ENCODE data around the gene PCSK4. TPM values are rescaled to one million over a fixed set of nuclear protein-coding genes. Genes with fewer than 3 reads are reported as not detected.
A peak's percentile ranks its signal among the peaks of the same experiment; 100 is the strongest.

PCSK4 gene
- total RNA-seq, 1 donor from 2014 or later, result 8.4 TPM

DNA sequence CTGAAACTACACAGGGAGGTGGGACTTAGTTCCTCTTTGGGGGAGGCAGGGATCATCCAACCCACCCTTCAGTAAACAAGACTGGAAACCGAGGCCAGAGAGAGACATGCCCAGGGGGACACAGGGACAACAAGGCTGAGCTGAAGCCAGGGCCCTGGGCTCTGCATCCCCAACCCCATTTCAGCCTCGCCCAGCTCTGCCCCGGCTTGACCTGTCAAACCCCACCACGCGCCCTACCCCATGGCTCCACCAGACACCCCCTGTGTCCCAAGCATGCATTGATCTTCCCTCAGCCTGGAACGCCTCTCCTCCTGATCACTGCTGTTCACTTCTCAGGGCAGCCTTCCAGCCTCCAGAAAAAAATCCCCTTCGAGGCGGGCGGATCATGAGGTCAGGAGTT, 42.2 kb downstream of the PCSK4 start:
- TF ChIP-seq, protein P1, sequence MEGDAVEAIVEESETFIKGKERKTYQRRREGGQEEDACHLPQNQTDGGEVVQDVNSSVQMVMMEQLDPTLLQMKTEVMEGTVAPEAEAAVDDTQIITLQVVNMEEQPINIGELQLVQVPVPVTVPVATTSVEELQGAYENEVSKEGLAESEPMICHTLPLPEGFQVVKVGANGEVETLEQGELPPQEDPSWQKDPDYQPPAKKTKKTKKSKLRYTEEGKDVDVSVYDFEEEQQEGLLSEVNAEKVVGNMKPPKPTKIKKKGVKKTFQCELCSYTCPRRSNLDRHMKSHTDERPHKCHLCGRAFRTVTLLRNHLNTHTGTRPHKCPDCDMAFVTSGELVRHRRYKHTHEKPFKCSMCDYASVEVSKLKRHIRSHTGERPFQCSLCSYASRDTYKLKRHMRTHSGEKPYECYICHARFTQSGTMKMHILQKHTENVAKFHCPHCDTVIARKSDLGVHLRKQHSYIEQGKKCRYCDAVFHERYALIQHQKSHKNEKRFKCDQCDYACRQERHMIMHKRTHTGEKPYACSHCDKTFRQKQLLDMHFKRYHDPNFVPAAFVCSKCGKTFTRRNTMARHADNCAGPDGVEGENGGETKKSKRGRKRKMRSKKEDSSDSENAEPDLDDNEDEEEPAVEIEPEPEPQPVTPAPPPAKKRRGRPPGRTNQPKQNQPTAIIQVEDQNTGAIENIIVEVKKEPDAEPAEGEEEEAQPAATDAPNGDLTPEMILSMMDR (IDR thresholded peaks at IDR 0.05; ENCODE audit: unreplicated experiment), result no peak
- peak overlapping the region; percentile 63 for H3K4me3 Mint-ChIP-seq (ENCODE audit: unreplicated experiment)
- H3K36me3 Mint-ChIP-seq (ENCODE audit: low read depth, unreplicated experiment), result peaks cover 5% of the 10 kb centered on the region
- no peak overlapping the region for H3K27ac Mint-ChIP-seq (ENCODE audit: unreplicated experiment)
- H3K27me3 Mint-ChIP-seq (ENCODE audit: unreplicated experiment), result peaks cover 21% of the 10 kb centered on the region
- H3K4me1 Mint-ChIP-seq (ENCODE audit: unreplicated experiment), result peaks cover 7% of the 10 kb centered on the region
- H3K9me3 Mint-ChIP-seq (ENCODE audit: unreplicated experiment), result no peaks in the 10 kb centered on the region
- no peak for DNase-seq (ENCODE audit: low spot score)

DNA sequence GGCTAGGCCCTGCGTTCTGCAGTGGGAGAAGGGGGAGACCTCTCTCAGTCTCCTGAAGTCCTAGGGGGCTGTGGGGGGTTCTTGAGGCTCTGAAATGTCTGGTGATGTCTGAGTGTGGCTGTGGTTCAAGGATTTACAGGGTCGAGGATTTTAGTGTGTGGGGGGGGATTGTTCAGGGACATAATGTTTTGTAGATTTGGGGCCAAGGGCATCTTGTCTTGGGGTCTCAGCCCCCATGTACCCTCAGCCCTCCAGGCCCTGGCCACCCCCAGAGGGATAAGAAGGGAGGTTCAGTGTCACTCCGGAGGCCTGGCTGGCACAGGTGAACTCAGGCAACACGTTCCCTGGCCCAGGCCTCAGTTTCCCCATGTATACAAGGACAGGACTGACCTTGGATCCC, 42.6 kb downstream of the PCSK4 start:
- TF ChIP-seq, protein P1 (IDR thresholded peaks at IDR 0.05; ENCODE audit: unreplicated experiment), result no peak
- Mint-ChIP-seq H3K36me3 (ENCODE audit: low read depth, unreplicated experiment) (peaks cover 8% of the 10 kb centered on the region), H3K27me3 (ENCODE audit: unreplicated experiment) (peaks cover 23% of the 10 kb centered on the region), H3K4me3 (ENCODE audit: unreplicated experiment) (peak overlapping the region; percentile 86), H3K27ac (ENCODE audit: unreplicated experiment) (peak overlapping the region; percentile 63), H3K9me3 (ENCODE audit: unreplicated experiment) (no peaks in the 10 kb centered on the region), H3K4me1 (ENCODE audit: unreplicated experiment) (peaks cover 7% of the 10 kb centered on the region)
- no peak for DNase-seq (ENCODE audit: low spot score)

DNA sequence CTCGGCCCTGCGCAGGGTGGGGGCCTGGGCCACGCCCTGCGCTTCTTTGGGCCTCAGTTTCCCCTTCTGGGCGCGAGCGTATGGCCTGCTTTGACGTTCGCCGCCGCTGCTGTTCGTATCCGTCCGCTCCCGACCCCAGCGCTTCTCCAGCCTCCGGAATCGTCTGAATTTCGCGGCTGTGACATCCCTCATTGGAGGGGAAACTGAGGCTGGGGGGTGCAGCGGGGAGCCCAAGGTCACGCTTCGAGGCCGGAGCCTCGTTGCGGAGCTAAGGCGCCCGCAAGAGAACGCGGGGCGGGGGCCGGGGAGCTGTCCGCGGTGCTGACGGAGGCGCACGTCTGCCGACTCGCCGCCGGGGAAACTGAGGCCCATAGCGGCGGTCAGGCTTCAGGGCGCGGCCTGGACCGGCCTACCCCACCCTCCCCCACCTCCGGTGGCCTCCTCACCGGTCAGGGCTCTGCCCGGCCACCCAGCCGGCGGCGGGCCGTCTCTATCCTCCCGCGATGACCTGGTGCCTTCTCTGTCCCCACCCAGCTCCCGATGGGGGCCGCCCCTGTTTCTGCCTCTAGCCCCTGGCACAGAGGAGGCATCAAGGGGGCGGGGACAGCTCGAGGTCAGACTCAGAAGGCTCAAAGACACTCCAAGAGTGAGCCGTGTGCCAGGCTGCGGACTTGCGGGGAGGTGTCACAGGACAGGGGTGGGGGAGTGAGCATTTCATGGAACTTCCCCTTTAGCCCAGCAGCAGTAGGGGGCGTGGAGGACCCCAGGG, 43.3 kb downstream of the PCSK4 start:
- Mint-ChIP-seq H3K27ac (ENCODE audit: unreplicated experiment) (no peak overlapping the region), H3K36me3 (ENCODE audit: low read depth, unreplicated experiment) (peaks cover 15% of the 10 kb centered on the region), H3K27me3 (ENCODE audit: unreplicated experiment) (peaks cover 25% of the 10 kb centered on the region), H3K4me1 (ENCODE audit: unreplicated experiment) (peaks cover 7% of the 10 kb centered on the region), H3K4me3 (ENCODE audit: unreplicated experiment) (peak overlapping the region; percentile 86), H3K9me3 (ENCODE audit: unreplicated experiment) (no peaks in the 10 kb centered on the region)
- DNase-seq (ENCODE audit: low spot score), result peak; percentile 55
- TF ChIP-seq, protein P1 (IDR thresholded peaks at IDR 0.05; ENCODE audit: unreplicated experiment), result no peak

DNA sequence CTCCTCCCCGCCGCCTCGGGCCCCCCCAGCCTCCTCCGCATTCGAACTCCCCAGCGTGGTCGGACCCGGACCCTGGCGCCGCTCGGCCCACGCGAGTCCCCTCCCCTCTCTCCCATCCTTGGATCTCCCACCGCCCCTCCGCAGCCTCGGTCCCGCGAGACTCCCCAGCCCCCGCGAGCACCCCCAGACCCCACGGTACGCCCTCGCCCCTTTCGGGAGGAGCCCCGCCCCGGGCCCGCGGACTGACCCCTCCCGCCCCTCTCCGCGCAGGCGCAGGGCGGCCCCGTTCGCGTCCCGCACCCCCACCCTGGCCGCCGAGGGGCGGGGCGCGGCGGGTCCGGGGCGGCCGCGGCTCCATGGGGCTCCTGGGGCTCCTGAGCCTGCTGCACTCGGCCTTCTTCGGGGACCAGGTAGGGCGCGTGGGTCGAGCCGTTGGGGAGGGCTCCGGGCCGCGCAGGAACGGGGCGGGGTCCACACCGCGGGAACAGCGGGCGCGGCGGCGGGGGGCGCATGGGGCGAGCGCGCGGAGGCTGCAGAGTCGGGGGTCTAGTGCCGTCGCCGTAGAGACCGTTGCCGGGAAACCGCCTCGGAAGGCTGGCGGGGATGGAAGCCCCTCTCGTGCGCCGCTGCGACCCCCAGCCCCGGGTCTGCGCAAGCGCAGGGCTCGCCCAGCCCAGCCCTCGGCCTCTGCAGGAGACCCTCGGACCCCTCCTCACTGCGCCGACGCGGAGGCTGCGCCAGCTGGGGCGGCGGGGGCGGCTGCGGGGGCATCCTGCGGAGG, 44.0 kb downstream of the PCSK4 start:
- Mint-ChIP-seq H3K4me3 (ENCODE audit: unreplicated experiment) (no peak overlapping the region), H3K27me3 (ENCODE audit: unreplicated experiment) (peaks cover 26% of the 10 kb centered on the region), H3K9me3 (ENCODE audit: unreplicated experiment) (no peaks in the 10 kb centered on the region), H3K27ac (ENCODE audit: unreplicated experiment) (no peak overlapping the region), H3K36me3 (ENCODE audit: low read depth, unreplicated experiment) (peaks cover 22% of the 10 kb centered on the region), H3K4me1 (ENCODE audit: unreplicated experiment) (peaks cover 7% of the 10 kb centered on the region)
- TF ChIP-seq, protein P1 (IDR thresholded peaks at IDR 0.05; ENCODE audit: unreplicated experiment), result no peak
- DNase-seq (ENCODE audit: low spot score), result peak; percentile 52
